Brain microvascular endothelial cell (primary cell): ENCODE results near the gene LMCD1.
A peak's percentile ranks its signal among the peaks of the same experiment; 100 is the strongest.

Source experiments
- DNase-seq: peaks from one replicate; pipeline ENCODE4 v3.0.0-alpha.2; 2020
- H3K27ac ChIP-seq: fragments of 250-450 bp; sonication (Bioruptor Pico); 2 replicates; pipeline ENCODE4 v1.5.1; 2020; ENCODE audit warnings: mild to moderate bottlenecking, moderate library complexity
- H3K27me3 ChIP-seq: fragments of 250-450 bp; sonication (Bioruptor Pico); replicated peaks from 2 replicates; pipeline ENCODE4 v1.5.1; 2020; ENCODE audit warnings: mild to moderate bottlenecking
- H3K36me3 ChIP-seq: fragments of 250-450 bp; sonication (Bioruptor Pico); replicated peaks from 2 replicates; pipeline ENCODE4 v1.5.1; 2020; ENCODE audit warnings: mild to moderate bottlenecking
- H3K4me3 ChIP-seq: 2 replicates; pipeline ENCODE4 v1.5.1; 2011; ENCODE audit warnings: low read depth, mild to moderate bottlenecking, control low read depth, low read length, moderate library complexity
- CTCF ChIP-seq: IDR thresholded peaks from 2 replicates; pipeline ENCODE4 v1.5.1; 2011; ENCODE audit warnings: low read depth, mild to moderate bottlenecking, moderate library complexity, low read length, control low read depth, inconsistent platforms; ENCODE audit errors: missing control alignments
- in situ Hi-C: cut with HindIII; loops from 2 replicates; pipeline ENCODE4 v1.10.0; 2017; ENCODE audit warnings: low sequenced_read_pairs, low pct_ligation_motif_present

The LMCD1 gene

GRCh38 chr3:8457039-8457438, 44.6 kb upstream of the LMCD1 start:
- in situ Hi-C loops = no loop called here
- Histone ChIP-seq H3K27me3 (no peaks in the 10 kb centered on the region), H3K4me3 (no peak overlapping the region), H3K36me3 (no peaks in the 10 kb centered on the region), H3K27ac (peak overlapping the region; percentile 62)
- DNase-seq = no peak
- TF ChIP-seq CTCF = no peak

GRCh38 chr3:8458238-8458661, 43.4 kb upstream of the LMCD1 start:
- Histone ChIP-seq H3K36me3 (no peaks in the 10 kb centered on the region), H3K27me3 (no peaks in the 10 kb centered on the region), H3K27ac (peak overlapping the region; percentile 55), H3K4me3 (no peak overlapping the region)
- in situ Hi-C loops = no loop called here
- DNase-seq = no peak
- TF ChIP-seq CTCF = no peak

GRCh38 chr3:8458711-8459110, 42.9 kb upstream of the LMCD1 start:
- DNase-seq = peak; percentile 75
- Histone ChIP-seq H3K4me3 (no peak overlapping the region), H3K36me3 (no peaks in the 10 kb centered on the region), H3K27me3 (no peaks in the 10 kb centered on the region), H3K27ac (peak overlapping the region; percentile 55)
- in situ Hi-C loops = no loop called here
- no peak for TF ChIP-seq CTCF

- Histone ChIP-seq H3K27me3 (no peaks in the 10 kb centered on the region), H3K4me3 (no peak overlapping the region), H3K36me3 (no peaks in the 10 kb centered on the region), H3K27ac (peak overlapping the region; percentile 16)
- no peak for DNase-seq
- TF ChIP-seq CTCF = no peak
- in situ Hi-C loops = no loop called here
Measured at GRCh38 chr3:8460050-8460708, 41.4 kb upstream of the LMCD1 start.

GRCh38 chr3:8460815-8461456, 40.7 kb upstream of the LMCD1 start:
- in situ Hi-C loops = no loop called here
- Histone ChIP-seq H3K27me3 (no peaks in the 10 kb centered on the region), H3K27ac (peak overlapping the region; percentile 20), H3K4me3 (no peak overlapping the region), H3K36me3 (no peaks in the 10 kb centered on the region)
- peak; percentile 63 for DNase-seq
- no peak for TF ChIP-seq CTCF
